ENCODE measurements around the gene POLL. TPM values are rescaled to one million over a fixed set of nuclear protein-coding genes. Genes with fewer than 3 reads are reported as not detected.

POLL gene
- total and polyA plus RNA-seq, 10 of the 15 experiments (the other 5 are each of a cell fraction or from before 2014, with no cell fraction given): 1.5 to 25.4 (median 13.8) TPM

DNA sequence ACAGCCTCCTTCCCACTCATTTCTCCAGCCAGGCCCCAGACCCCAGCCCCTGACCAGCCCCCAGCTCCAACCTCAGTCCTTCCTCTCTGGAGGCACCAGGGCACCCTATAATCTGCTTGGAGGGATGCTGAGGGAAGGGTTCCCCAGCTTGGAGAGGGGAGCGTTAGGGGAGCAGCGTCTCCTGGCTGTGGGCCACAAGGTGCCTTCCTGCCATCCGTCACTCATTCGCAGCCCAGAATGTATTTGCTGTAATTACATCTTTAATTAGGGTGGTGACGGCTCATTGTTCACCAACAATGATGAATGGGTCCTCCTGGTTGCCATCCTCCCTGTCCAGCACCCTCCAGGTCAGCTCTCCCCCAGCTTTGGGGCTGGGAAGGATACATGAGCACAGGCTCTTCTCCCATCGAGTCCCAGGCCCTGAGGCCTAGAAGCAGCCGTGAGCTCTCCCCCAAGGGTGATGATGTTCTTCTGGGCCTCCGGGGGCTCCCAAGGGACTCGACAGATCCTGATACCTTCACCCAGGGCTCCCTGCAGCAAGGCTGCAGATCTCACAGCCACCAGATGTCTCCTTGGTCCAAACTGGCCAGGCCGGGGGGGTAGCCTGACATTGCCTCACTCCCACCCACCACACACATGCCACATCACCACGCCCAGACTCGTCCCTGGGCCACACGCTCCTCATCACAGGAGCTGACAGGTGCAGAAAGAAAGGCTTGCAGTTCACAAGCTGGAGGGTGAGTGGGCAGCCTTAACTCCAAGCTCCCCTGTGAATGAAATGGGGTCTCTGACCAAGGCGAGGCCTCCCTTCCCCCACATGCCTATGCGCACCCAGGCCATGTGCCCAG, 26.8 kb downstream of the POLL start:
- Histone ChIP-seq H2AFZ (ENCODE audit: control insufficient read depth, low read depth, low read length) (no peak overlapping the region), H3K36me3 (ENCODE audit: control insufficient read depth in 2 of 2, insufficient read depth in 2 of 2, low read length in 1 of 2) (no peaks in the 10 kb centered on the region), H3K79me2 (ENCODE audit: control insufficient read depth, insufficient read depth, low read length) (no peaks in the 10 kb centered on the region), H3K27me3 (replicated peaks in 1 of 2; ENCODE audit: control insufficient read depth in 2 of 2, insufficient read depth in 2 of 2, low read length in 1 of 2) (peaks cover 0 to 4% of the 10 kb centered on the region in 2 experiments; a peak in 1 of 4 replicates), H3K9ac (ENCODE audit: control insufficient read depth, insufficient read depth, low read length) (no peak overlapping the region), H4K20me1 (ENCODE audit: control insufficient read depth, insufficient read depth) (no peaks in the 10 kb centered on the region), H3K9me3 (replicated peaks; ENCODE audit: control insufficient read depth, insufficient read depth, low read length) (no peaks in the 10 kb centered on the region), H3K27ac (ENCODE audit: control insufficient read depth, insufficient read depth) (no peak overlapping the region), H3K4me2 (ENCODE audit: control insufficient read depth, insufficient read depth) (no peak overlapping the region), H3K4me3 (no peak overlapping the region), H3K4me1 (ENCODE audit: control insufficient read depth, insufficient read depth, low read length) (peaks cover 15% of the 10 kb centered on the region)
- ChIA-PET SMC1A (ENCODE audit: uncharacterized antibody, unreplicated experiment) (interaction anchor here (1.6 kb wide), 1 partner anchor 106 kb away, joined by 3 read pairs; no protein-coding TSS in a partner anchor), RAD21 (ENCODE audit: unreplicated experiment) (no interaction called here), POLR2A (interaction anchor here (0.6 kb wide), 1 partner anchor 320 kb away, joined by 6 read pairs; no protein-coding TSS in a partner anchor), CTCF (interaction anchor here (1.4 kb wide), 2 partner anchors 10 to 15 kb away, joined by 3 to 4 read pairs; no protein-coding TSS in a partner anchor)
- in situ Hi-C loops (cut with MboI): no loop called here
- ATAC-seq (no peak), FAIRE-seq (no peak), DNase-seq (ENCODE audit: low read depth, low spot score) (no peak)
- WGBS (ENCODE audit: insufficient coverage, insufficient replicate concordance, low lambda C conversion rate, missing lambda C conversion rate): 51% methylated on average over 15 of the region's 15 CpGs
- intact Hi-C loops (cut with micrococcal nuclease; ENCODE audit: unreplicated experiment): no loop called here
- BruUV-seq (replicated peaks): no TSS peak
- TF ChIP-seq STAT3 (IDR thresholded peaks at IDR 0.05; ENCODE audit: low read depth, low read length) (no peak), SMAD1 (IDR thresholded peaks at IDR 0.05; ENCODE audit: low read depth, partially characterized antibody) (no peak), HDGF (IDR thresholded peaks at IDR 0.05) (no peak), RUNX3 (IDR thresholded peaks at IDR 0.05; ENCODE audit: low read length) (no peak), FOS (IDR thresholded peaks at IDR 0.05; ENCODE audit: borderline replicate concordance, extremely low read depth, insufficient read length) (no peak), NFXL1 (IDR thresholded peaks at IDR 0.05; ENCODE audit: borderline replicate concordance) (no peak), HCFC1 (IDR thresholded peaks at IDR 0.05; ENCODE audit: low read length) (no peak), RAD51 (IDR thresholded peaks at IDR 0.05) (no peak), POLR2AphosphoS2 (IDR thresholded peaks at IDR 0.05; ENCODE audit: low read depth, low read length) (no peak), TCF12 (IDR thresholded peaks at IDR 0.05; ENCODE audit: low read depth, low read length) (no peak), SIX5 (IDR thresholded peaks at IDR 0.05; ENCODE audit: low read depth, low read length, severe bottlenecking) (no peak), NFYA (IDR thresholded peaks at IDR 0.05; ENCODE audit: borderline replicate concordance, low read depth, low read length) (no peak), KLF5 (IDR thresholded peaks at IDR 0.05; ENCODE audit: partially characterized antibody) (no peak), SPI1 (IDR thresholded peaks at IDR 0.05; ENCODE audit: borderline replicate concordance, insufficient read depth, low read depth, low read length) (no peak), FOXK2 (IDR thresholded peaks at IDR 0.05) (no peak)
- TF ChIP-seq, protein P1, sequence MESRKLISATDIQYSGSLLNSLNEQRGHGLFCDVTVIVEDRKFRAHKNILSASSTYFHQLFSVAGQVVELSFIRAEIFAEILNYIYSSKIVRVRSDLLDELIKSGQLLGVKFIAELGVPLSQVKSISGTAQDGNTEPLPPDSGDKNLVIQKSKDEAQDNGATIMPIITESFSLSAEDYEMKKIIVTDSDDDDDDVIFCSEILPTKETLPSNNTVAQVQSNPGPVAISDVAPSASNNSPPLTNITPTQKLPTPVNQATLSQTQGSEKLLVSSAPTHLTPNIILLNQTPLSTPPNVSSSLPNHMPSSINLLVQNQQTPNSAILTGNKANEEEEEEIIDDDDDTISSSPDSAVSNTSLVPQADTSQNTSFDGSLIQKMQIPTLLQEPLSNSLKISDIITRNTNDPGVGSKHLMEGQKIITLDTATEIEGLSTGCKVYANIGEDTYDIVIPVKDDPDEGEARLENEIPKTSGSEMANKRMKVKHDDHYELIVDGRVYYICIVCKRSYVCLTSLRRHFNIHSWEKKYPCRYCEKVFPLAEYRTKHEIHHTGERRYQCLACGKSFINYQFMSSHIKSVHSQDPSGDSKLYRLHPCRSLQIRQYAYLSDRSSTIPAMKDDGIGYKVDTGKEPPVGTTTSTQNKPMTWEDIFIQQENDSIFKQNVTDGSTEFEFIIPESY (IDR thresholded peaks at IDR 0.05): no peak
- TF ChIP-seq, protein P2, sequence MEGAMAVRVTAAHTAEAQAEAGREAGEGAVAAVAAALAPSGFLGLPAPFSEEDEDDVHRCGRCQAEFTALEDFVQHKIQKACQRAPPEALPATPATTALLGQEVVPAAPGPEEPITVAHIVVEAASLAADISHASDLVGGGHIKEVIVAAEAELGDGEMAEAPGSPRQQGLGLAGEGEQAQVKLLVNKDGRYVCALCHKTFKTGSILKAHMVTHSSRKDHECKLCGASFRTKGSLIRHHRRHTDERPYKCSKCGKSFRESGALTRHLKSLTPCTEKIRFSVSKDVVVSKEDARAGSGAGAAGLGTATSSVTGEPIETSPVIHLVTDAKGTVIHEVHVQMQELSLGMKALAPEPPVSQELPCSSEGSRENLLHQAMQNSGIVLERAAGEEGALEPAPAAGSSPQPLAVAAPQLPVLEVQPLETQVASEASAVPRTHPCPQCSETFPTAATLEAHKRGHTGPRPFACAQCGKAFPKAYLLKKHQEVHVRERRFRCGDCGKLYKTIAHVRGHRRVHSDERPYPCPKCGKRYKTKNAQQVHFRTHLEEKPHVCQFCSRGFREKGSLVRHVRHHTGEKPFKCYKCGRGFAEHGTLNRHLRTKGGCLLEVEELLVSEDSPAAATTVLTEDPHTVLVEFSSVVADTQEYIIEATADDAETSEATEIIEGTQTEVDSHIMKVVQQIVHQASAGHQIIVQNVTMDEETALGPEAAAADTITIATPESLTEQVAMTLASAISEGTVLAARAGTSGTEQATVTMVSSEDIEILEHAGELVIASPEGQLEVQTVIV (IDR thresholded peaks at IDR 0.05; ENCODE audit: borderline replicate concordance, partially characterized antibody): no peak
- TF ChIP-seq, protein P3, sequence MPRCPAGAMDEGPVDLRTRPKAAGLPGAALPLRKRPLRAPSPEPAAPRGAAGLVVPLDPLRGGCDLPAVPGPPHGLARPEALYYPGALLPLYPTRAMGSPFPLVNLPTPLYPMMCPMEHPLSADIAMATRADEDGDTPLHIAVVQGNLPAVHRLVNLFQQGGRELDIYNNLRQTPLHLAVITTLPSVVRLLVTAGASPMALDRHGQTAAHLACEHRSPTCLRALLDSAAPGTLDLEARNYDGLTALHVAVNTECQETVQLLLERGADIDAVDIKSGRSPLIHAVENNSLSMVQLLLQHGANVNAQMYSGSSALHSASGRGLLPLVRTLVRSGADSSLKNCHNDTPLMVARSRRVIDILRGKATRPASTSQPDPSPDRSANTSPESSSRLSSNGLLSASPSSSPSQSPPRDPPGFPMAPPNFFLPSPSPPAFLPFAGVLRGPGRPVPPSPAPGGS (IDR thresholded peaks at IDR 0.05; ENCODE audit: borderline replicate concordance, insufficient read depth, low read depth, low read length, poor library complexity, severe bottlenecking): no peak

All from GM12878 (cell line).